HUDEP-2 (cell line): ENCODE data around the gene PKD1L1.
"Not testable (repeated sequence)": the region's sequence is repeated elsewhere in the genome, so short reads cannot be mapped to it uniquely, and the experiment has no call there.

Experiments
- DNase-seq, 76 experiments: peaks; one replicate each; lab custom pipeline; 2025; ENCODE audit not compliant: unreplicated experiment in 76 of 76; lab: John Stamatoyannopoulos, UW

The PKD1L1 gene, protein sequence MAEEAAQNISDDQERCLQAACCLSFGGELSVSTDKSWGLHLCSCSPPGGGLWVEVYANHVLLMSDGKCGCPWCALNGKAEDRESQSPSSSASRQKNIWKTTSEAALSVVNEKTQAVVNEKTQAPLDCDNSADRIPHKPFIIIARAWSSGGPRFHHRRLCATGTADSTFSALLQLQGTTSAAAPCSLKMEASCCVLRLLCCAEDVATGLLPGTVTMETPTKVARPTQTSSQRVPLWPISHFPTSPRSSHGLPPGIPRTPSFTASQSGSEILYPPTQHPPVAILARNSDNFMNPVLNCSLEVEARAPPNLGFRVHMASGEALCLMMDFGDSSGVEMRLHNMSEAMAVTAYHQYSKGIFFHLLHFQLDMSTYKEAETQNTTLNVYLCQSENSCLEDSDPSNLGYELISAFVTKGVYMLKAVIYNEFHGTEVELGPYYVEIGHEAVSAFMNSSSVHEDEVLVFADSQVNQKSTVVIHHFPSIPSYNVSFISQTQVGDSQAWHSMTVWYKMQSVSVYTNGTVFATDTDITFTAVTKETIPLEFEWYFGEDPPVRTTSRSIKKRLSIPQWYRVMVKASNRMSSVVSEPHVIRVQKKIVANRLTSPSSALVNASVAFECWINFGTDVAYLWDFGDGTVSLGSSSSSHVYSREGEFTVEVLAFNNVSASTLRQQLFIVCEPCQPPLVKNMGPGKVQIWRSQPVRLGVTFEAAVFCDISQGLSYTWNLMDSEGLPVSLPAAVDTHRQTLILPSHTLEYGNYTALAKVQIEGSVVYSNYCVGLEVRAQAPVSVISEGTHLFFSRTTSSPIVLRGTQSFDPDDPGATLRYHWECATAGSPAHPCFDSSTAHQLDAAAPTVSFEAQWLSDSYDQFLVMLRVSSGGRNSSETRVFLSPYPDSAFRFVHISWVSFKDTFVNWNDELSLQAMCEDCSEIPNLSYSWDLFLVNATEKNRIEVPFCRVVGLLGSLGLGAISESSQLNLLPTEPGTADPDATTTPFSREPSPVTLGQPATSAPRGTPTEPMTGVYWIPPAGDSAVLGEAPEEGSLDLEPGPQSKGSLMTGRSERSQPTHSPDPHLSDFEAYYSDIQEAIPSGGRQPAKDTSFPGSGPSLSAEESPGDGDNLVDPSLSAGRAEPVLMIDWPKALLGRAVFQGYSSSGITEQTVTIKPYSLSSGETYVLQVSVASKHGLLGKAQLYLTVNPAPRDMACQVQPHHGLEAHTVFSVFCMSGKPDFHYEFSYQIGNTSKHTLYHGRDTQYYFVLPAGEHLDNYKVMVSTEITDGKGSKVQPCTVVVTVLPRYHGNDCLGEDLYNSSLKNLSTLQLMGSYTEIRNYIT (N-terminal part only)

DNA sequence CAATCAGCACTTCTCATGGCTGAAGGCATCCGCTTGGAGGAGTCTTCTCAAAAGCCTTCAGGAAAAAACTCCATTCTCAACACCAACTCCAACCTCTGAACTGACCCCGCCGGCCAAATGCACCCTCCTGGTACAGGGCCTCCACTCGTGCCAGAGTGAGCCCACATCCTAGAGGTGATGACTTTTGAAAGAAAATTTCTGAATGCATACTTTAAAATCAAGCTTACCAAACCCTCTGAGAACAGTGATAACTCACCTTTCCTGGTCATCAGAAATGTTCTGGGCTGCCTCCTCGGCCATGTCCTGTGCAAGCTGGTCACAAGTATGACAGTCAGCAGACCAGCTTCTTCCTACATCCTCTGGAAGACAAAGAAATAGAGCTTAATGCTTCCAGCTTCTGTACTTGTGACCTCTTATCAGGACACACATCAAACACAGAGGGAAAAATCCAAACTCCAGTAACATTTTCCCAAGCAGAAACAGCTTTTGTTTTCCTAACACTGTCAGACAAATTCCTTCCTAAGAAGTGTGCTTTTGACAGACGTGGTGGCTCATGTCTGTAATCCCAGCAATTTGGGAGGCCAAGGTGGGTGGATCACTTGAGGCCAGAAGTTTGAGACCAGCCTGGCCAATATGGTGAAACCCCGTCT, at the start of gene PKD1L1:
Gene PKD1L1 (minus strand): TSS at position 326 of the 650 bp plus-strand sequence. CDS start 26 bp downstream, at position 300.
- no peak for DNase-seq

DNA sequence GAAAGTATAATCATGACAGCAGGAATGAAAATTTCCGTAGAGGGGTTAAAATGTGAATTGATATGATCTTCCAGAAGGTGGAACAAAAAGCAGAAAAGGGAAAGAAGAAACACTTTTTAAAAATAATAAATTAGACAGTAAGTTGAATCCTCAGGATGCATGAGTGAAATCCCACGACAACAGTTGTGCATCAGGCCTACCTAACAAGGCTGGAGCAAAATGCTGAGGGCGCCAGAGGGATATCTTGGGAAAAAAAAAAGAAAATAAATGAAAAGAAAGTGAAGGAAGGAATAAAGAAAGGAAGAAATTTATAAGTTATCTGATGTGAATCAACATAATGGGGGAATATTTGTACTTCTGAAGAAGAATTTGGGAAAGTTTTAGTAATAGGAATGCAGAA, 44.2 kb upstream of the PKD1L1 start:
- DNase-seq = no peak

DNA sequence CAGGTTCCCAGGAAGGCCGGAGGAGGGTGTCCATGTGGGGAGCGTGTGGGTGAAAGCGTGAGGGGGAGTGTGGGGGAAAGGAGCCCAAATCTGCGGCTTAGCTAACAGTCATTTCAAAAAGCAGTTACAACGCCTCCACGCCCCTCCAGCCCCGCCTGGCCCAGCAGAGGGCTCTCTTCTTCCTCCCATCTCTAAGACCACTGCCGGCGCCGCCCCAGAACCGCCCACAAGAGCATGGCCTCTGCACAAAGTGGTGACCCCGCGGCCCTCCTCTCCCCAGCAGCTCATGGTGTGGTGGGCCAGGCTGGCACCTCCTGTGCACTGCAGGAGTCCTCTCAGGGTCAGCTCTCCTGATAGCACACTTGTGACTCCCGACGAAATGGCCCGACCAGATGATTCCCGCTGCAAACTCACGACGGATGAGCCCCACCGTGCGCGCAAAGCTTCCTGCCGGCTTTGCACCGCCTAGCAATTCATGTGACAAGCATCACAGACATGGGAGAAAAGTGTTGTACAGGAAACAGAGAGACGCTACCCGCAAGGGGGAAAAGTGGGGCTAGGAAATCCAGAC, 43.6 kb upstream of the PKD1L1 start:
- DNase-seq = peak in 71 of 76 experiments; percentile 6 to 86 (median 67)

DNA sequence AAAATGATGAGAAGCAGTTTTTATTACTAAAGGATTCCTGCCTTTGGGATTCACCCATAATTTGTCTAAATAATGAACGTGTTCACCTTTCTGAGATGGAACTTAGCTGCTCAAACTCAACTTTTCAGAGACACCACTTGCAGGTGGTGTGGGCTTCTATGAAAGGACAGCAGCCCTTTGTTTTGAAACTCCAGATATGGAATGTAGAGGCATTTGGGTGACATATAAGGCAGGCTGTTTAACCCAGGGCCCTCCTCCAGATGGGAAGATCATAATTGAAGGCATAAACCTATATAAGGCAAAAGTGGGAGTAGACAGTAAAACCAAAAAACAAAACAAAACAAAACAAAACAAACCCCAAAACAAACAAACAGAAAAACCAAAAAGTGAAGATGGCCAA, 43.0 kb upstream of the PKD1L1 start:
- peak in 1 of 76 experiments; percentile 31 for DNase-seq

DNA sequence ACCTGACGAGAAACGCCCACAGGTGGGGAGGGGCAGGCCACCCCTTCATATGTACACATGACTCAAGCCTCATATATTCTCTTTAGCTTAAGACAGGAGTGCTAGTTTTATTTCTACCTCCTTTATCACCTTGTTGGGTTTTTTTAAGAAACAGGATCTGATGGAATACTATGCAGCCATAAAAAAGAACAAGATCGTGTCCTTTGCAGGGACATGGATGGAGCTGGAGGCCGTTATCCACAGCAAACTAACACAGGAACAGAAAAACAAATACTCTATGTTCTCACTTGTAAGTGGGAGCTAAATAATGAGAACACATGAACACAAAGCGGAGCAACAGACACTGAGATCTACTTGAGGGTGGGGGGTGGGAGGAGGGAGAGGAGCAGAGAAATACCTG, 42.3 kb upstream of the PKD1L1 start:
- DNase-seq = no peak

DNA sequence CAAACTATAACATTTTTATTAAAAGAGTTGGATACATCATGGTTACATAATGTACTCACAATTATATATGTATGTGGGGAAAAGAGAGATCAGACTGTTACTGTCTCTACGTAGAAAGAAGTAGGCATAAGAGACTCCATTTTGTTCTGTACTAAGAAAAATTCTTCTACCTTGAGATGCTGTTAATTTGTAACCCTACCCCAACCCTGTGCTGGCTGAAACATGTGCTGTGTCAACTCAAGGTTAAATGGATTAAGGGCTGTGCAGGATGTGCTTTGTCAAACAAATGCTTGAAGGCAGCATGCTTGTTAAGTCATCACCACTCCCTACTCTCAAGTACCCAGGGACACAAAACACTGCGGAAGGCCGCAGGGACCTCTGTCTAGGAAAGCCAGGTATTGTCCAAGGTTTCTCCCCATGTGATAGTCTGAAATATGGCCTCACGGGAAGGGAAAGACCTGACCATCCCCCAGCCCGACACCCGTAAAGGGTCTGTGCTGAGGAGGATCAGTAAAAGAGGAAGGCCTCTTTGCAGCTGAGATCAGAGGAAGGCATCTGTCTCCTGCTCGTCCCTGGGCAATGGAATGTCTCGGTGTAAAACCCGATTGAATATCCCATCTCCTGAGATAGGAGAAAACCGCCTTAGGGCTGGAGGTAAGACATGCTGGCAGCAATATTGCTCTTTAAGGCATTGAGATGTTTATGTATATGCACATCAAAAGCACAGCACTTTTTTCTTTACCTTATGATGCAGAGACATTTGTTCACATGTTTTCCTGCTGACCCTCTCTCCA, 41.5 kb upstream of the PKD1L1 start:
- not testable (repeated sequence) for DNase-seq

DNA sequence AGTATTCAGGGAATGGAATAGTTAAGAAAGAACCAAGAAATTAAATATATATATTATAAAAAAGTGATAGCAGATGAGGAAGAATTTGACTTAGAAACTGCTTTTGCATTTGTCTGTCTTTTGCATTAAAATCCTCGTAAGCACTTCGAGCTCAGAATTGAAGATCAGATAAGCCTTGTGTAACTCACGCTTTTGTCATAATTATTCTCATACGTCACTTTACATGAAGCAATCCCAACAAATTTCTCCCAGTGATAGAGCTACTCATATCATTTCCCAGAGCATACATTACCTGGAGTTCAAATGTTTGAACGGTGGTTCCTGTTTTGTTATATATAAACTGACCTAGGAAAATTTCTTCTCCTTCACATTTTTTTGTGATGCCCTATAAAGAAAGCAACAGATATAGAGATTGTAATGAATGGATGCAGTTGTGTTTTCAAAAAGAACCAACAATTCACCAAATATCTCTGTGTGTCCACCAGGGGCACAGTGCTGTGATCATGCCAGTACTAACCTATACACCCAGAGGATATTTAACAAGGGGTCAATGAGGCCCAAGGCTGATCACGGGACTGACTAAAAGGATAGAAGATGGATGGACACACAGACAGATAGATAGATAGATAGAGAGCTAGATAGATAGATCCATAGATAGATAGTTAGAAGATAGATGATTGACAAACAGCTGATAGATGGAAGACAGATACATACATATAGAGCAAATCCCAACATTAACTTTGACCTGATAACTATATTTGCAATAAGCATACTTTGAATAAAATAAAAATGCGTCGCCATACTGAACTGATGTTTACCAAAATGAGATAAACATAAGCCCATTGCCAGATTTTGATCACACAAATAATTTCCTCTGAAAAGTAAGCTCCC, 40.5 kb upstream of the PKD1L1 start:
- peak in 8 of 76 experiments; percentile 1 to 19 (median 10) for DNase-seq

DNA sequence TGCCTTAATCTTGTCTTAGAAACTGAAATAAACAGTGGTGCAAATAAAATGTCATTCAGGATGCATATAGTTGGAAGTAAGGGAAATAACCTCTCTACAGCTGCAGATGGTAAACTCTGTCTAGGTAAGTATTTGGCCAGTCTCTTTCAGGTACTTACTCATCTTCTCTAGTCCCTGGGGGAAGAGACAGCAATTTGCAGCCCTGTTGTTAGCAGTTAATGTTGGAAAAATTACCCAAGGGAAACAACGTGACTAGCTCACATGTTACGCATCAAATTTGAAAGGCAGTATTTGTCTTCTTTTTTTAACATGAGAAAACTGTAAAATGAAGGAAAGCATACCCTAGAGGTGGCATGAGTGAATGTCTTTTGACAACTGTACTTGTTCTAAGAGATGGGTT, 34.3 kb upstream of the PKD1L1 start:
- DNase-seq = no peak

DNA sequence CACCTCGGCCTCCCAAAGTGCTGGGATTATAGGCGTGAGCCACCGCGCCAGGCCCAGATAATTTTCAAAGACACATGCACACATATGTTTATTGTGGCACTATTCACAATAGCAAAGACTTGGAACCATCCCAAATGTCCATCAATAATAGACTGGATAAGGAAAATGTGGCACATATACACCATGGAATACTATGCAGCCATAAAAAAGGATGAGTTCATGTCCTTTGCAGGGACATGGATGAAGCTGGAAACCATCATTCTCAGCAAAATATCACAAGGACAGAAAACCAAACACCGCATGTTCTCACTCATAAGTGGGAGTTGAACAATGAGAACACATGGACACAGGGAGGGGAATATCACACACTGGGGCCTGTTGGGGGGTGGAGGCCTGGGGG, 32.4 kb upstream of the PKD1L1 start:
- not testable (repeated sequence) for DNase-seq

DNA sequence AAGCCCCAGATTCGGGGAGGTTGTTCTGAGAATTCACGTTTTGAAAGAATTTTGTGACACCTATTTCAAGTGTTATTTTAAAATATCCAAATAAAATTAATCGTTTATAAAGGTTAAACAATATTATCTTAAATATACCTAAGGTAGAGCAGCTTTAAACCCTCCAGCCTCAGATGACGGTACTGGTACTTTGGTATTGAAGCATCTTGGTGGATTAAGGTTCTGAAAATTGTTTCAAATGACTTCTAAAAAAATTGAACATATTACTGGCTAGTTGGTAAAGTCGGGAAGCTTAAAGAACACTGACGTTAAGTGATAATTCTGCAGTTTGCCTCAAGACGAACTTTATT, 31.5 kb upstream of the PKD1L1 start:
- no peak for DNase-seq

DNA sequence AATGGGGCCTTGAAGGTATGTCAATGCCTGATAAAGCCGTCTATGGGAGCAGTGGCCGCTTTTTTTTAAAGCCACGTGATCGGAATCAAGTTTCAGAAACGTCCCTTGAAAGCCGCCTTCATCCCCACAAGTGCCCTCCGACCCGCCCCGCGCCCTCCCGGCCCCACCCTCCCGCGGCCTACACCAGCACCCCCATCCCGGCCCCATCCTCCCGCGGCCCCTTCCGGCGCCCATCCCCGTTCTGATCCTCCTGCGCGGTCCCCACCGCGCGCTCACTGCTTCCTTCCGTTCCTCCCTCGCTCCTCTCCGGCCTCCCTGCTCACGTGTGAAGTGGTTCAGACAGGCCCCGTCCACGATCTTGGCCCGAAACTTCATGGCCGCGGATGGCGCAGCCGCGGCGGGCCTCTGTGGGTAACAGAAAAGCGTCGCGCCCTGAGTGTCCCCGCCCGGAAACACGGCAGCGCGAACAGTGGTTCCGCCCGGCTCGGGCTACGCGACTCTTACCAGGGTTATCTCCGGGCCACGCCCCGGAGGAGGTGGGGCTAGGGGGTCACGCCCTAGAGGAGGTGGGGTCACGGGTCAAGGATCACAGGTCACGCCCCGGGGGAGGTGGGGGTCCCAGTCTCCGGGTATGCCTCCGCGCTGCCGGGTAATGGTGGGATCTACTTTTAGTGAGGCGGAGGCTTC, 31.0 kb upstream of the PKD1L1 start, which contains the start of gene HUS1:
Gene HUS1 (minus strand): TSS at position 471 of the 687 bp plus-strand sequence. CDS start 96 bp downstream, at position 375.
- peak; percentile 41 to 95 (median 90) for DNase-seq

DNA sequence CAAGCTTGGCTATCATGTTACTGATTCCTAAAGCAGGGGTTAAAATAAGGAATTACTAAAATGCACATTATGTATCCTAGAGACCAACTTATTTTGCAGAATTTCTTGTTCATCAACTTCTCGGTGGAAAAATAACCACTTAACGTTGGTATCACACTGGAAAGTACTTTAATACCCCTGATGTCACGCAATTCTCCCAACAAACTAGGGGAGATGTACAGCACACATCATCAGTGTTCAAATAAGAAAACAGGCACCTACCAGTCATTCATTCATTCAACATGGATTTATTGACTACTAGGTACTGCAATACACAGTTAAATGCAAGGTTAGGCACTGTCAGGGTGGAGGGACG, 30.5 kb upstream of the PKD1L1 start:
- no peak for DNase-seq

DNA sequence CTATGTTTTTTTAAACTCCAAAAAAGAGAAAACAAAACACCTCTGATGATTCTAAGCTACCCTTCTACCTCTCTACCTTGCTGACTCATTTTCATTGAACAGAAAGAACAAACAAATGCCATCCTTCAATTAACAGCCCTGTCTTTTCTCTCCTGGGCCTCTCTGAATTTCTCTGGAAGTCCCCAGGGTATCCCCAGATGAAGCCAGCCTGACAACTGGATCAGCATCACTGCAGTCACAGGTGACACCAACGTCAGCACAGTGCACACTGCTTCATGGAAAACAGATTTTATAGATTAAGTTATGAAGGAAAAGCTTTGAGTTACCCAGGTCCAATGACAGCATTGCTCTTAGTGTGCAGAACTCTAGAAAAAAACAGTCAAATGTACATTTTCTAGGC, 25.5 kb upstream of the PKD1L1 start:
- DNase-seq = no peak

DNA sequence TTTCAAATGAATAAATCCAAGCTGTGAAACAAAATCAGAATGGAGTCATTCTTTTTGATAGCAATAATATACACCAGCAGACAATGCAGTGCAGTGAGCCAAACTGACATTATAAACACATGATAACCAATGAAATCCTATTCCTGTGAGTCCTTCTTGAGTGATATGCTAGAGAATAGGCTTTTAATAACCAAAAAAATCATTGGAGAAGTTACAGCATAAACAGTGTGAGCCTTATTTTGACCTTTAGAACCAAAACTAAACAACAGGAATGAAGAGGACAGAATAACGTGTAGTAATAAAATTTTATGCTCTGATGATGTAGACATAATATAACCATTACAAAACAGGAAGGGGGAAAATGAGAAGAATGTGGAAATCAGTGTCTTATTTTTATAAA, 22.5 kb upstream of the PKD1L1 start:
- no peak for DNase-seq

DNA sequence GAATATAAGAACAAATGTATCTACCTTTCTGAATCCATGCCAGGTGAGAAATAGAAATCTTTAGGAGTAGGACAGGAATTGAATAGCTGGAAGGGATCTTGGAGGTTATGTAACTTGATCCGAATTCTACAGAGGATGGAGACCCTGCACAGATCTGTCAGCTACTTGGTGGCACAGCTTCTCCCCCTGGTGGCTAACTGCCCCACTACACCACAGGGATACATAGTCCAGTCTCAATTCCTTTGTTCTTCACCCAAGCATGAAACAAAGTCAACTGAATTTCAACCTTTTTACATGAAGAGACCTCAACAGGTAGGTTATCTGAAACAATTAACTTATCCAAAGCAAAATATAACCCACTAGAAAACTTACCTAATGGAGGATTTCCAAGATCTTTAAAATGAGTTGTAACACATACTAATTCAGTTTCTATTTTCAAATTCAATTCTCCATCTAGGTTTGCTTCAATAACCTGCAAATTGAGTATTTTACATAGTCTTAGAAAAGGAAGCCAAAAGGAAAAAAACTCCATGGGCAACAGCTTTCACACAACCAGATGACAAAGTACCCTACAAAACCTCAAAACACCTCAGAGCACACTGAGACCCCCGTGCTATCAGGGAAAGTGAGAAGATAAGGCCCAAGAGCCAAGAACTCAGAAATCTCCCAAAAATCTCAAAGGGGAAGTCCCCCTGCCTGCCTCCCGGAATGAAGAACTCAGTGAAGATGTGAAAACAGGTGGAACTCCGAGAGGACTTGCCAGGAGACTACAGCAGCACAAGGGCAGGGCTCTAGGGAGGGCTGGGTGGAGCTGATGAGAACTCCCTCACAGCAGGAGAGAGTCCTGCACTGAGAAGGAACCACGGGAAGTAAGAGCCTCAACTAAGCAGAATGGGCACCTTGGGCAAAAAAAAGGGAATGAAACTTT, 20.8 kb upstream of the PKD1L1 start:
- peak in 35 of 76 experiments; percentile 3 to 50 (median 17) for DNase-seq

DNA sequence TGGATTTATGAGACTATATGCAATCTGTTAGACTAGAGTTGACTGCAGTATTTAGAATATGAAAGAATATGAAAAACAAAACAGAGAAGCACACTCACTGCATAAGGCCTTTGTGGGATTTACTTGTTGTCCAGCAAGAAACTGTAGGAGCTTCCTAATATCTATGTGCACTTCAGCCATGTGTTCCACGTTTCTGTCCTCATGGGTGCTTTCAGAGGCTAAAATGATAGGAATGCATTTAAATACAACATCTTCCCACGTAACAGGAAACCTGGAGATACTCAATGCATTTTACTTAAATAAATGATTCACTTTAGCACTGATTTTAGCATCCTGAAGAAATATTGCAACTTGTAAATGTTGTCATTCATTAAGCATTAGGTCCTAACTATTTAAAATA, 19.4 kb upstream of the PKD1L1 start:
- no peak for DNase-seq
